ENCODE measurements around the gene TMEM179.

Gene TMEM179

GRCh38 chr14:104554608-104555429 is 49.8 kb downstream of the TMEM179 start:
- Histone ChIP-seq H3K9me3 (ENCODE audit: control insufficient read depth, low read depth, low read length) (no peaks in the 10 kb centered on the region), H3K36me3 (ENCODE audit: control insufficient read depth, low read depth, low read length) (no peaks in the 10 kb centered on the region), H3K4me3 (ENCODE audit: low read length) (no peak overlapping the region), H3K4me1 (ENCODE audit: control insufficient read depth, low read depth, low read length) (no peaks in the 10 kb centered on the region), H3K9ac (ENCODE audit: low read length) (no peak overlapping the region), H3K27ac (ENCODE audit: low read length) (no peak overlapping the region), H3K27me3 (ENCODE audit: control insufficient read depth, insufficient read depth, low read length) (no peaks in the 10 kb centered on the region)

- H3K36me3 ChIP-seq (ENCODE audit: control insufficient read depth, low read depth, low read length) = no peaks in the 10 kb centered on the region
- peaks cover under 1% of the 10 kb centered on the region for H3K4me1 ChIP-seq (ENCODE audit: control insufficient read depth, low read depth, low read length)
- no peaks in the 10 kb centered on the region for H3K27me3 ChIP-seq (ENCODE audit: control insufficient read depth, insufficient read depth, low read length)
- no peaks in the 10 kb centered on the region for H3K9me3 ChIP-seq (ENCODE audit: control insufficient read depth, low read depth, low read length)
- H3K27ac ChIP-seq (ENCODE audit: low read length) = no peak overlapping the region
- no peak overlapping the region for H3K4me3 ChIP-seq (ENCODE audit: low read length)
- no peak overlapping the region for H3K9ac ChIP-seq (ENCODE audit: low read length)
These were observed 50.4 kb downstream of the TMEM179 start for GRCh38 chr14:104554088-104554607.

GRCh38 chr14:104553166-104554087 is 51.1 kb downstream of the TMEM179 start:
- peaks cover 4% of the 10 kb centered on the region for H3K4me1 ChIP-seq (ENCODE audit: control insufficient read depth, low read depth, low read length)
- H3K27ac ChIP-seq (ENCODE audit: low read length) = no peak overlapping the region
- H3K4me3 ChIP-seq (ENCODE audit: low read length) = no peak overlapping the region

DNA sequence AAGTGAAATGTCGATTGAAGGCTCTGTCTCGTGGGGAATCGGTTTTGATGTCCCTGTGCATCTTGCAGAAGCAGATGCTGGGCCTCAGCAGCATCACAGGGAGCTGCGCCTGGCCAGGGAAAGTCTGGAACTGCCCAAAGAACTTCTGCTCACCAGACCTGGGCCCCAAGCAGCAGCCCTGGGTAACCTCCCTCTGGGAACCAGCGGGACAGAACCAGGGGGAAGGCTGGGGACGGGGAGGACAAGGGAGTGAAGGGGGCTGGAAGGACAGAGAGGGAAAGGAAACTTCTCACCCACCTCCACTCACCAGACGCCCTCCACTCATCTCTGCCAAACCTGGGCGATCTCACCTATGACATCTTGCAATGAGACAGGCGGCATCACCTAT is 51.8 kb downstream of the TMEM179 start:
- H3K4me3 ChIP-seq (ENCODE audit: low read length) = no peak overlapping the region
- no peaks in the 10 kb centered on the region for H3K27me3 ChIP-seq (ENCODE audit: control insufficient read depth, insufficient read depth, low read length)
- no peaks in the 10 kb centered on the region for H3K36me3 ChIP-seq (ENCODE audit: control insufficient read depth, low read depth, low read length)
- H3K27ac ChIP-seq (ENCODE audit: low read length) = no peak overlapping the region
- peaks cover 4% of the 10 kb centered on the region for H3K4me1 ChIP-seq (ENCODE audit: control insufficient read depth, low read depth, low read length)
- H3K9ac ChIP-seq (ENCODE audit: low read length) = no peak overlapping the region
- H3K9me3 ChIP-seq (ENCODE audit: control insufficient read depth, low read depth, low read length) = no peaks in the 10 kb centered on the region

More at GRCh38 chr14:104553166-104554087, 51.1 kb downstream of the TMEM179 start:
- no peaks in the 10 kb centered on the region for H3K9me3 ChIP-seq (ENCODE audit: control insufficient read depth, low read depth, low read length)
- no peak overlapping the region for H3K9ac ChIP-seq (ENCODE audit: low read length)
- H3K27me3 ChIP-seq (ENCODE audit: control insufficient read depth, insufficient read depth, low read length) = no peaks in the 10 kb centered on the region
- no peaks in the 10 kb centered on the region for H3K36me3 ChIP-seq (ENCODE audit: control insufficient read depth, low read depth, low read length)

DNA sequence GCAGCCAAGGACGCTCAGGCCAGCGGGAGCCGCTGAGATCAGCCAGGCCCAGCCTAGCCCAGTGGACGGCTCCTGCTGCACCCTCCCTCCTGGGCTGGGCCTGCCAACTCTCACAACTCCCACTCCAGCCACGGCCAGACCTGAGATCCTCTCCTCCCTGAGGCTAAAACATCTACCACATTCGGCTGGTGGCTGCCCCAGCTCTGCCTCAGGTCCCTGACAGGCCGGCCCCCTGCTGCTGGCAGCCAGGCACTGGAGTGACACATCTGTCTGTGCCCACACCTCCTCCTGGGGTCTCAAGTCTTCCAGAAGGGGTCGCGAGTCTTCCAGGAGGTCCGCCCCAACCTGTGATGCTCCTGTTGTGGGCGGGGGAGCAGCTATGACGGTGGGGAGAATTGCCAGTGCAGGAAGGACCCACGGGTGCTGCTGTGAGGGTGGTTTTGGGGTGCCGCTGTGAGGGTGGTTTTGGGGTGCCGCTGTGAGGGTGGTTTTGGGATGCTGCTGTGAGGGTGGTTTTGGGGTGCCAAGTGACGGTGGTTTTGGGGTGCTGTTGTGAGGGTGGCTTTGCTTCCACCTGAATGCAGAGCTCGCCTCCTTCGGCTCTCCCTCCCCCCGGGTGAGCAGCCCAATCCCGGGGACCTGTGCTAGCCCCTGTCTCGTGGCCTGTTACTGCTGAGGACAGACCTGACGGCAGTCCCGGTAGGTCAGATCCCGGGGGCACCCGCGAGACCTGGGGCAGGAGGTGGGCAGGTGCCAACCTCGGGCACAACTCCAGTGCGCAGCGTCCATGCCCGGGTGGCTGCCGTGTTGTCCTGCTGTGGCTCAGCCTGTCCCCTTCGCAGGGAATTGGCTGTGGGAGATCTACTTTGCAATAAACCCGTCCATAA is 52.5 kb downstream of the TMEM179 start:
- Histone ChIP-seq H3K27ac (ENCODE audit: low read length) (no peak overlapping the region), H3K27me3 (ENCODE audit: control insufficient read depth, insufficient read depth, low read length) (no peaks in the 10 kb centered on the region), H3K4me3 (ENCODE audit: low read length) (no peak overlapping the region), H3K4me1 (ENCODE audit: control insufficient read depth, low read depth, low read length) (peaks cover 4% of the 10 kb centered on the region), H3K9ac (ENCODE audit: low read length) (no peak overlapping the region), H3K36me3 (ENCODE audit: control insufficient read depth, low read depth, low read length) (no peaks in the 10 kb centered on the region), H3K9me3 (ENCODE audit: control insufficient read depth, low read depth, low read length) (no peaks in the 10 kb centered on the region)

GRCh38 chr14:104550861-104551728 is 53.5 kb downstream of the TMEM179 start:
- no peak overlapping the region for H3K27ac ChIP-seq (ENCODE audit: low read length)
- no peak overlapping the region for H3K9ac ChIP-seq (ENCODE audit: low read length)
- no peaks in the 10 kb centered on the region for H3K9me3 ChIP-seq (ENCODE audit: control insufficient read depth, low read depth, low read length)
- H3K4me1 ChIP-seq (ENCODE audit: control insufficient read depth, low read depth, low read length) = peaks cover 4% of the 10 kb centered on the region
- no peaks in the 10 kb centered on the region for H3K27me3 ChIP-seq (ENCODE audit: control insufficient read depth, insufficient read depth, low read length)
- H3K4me3 ChIP-seq (ENCODE audit: low read length) = no peak overlapping the region
- H3K36me3 ChIP-seq (ENCODE audit: control insufficient read depth, low read depth, low read length) = no peaks in the 10 kb centered on the region

DNA sequence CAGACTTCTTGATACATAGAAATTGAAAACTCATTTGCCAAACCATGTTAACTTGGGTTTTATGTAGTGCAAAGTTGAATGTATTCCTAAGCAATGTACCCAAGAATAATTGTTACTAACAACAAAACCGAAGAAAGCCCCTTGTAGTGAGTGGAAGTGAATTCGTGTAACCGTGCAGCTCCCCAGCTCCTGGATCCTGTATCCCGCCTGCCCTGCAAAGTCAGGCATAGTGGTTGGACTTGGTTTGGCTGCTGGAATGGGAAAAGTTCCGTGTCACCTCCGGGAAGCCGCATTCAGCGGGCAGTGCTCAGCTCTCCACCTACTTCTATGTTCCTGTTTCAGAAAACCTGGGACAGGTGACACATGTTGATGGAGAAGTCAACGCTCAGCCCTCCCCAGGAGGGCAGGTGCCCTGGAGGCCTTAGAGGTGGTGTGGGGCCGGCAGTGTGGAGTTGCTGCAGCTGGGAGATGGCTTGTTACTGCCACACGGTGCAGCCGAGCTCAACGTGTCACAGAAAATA is 54.2 kb downstream of the TMEM179 start:
- Histone ChIP-seq H3K9me3 (ENCODE audit: control insufficient read depth, low read depth, low read length) (no peaks in the 10 kb centered on the region), H3K27ac (ENCODE audit: low read length) (no peak overlapping the region), H3K9ac (ENCODE audit: low read length) (no peak overlapping the region), H3K36me3 (ENCODE audit: control insufficient read depth, low read depth, low read length) (no peaks in the 10 kb centered on the region), H3K4me3 (ENCODE audit: low read length) (no peak overlapping the region), H3K4me1 (ENCODE audit: control insufficient read depth, low read depth, low read length) (peaks cover 4% of the 10 kb centered on the region), H3K27me3 (ENCODE audit: control insufficient read depth, insufficient read depth, low read length) (no peaks in the 10 kb centered on the region)

GRCh38 chr14:104549536-104550339 is 54.8 kb downstream of the TMEM179 start:
- Histone ChIP-seq H3K36me3 (ENCODE audit: control insufficient read depth, low read depth, low read length) (no peaks in the 10 kb centered on the region), H3K27ac (ENCODE audit: low read length) (no peak overlapping the region), H3K4me3 (ENCODE audit: low read length) (no peak overlapping the region), H3K4me1 (ENCODE audit: control insufficient read depth, low read depth, low read length) (peaks cover 4% of the 10 kb centered on the region), H3K27me3 (ENCODE audit: control insufficient read depth, insufficient read depth, low read length) (no peaks in the 10 kb centered on the region), H3K9me3 (ENCODE audit: control insufficient read depth, low read depth, low read length) (no peaks in the 10 kb centered on the region), H3K9ac (ENCODE audit: low read length) (no peak overlapping the region)

DNA sequence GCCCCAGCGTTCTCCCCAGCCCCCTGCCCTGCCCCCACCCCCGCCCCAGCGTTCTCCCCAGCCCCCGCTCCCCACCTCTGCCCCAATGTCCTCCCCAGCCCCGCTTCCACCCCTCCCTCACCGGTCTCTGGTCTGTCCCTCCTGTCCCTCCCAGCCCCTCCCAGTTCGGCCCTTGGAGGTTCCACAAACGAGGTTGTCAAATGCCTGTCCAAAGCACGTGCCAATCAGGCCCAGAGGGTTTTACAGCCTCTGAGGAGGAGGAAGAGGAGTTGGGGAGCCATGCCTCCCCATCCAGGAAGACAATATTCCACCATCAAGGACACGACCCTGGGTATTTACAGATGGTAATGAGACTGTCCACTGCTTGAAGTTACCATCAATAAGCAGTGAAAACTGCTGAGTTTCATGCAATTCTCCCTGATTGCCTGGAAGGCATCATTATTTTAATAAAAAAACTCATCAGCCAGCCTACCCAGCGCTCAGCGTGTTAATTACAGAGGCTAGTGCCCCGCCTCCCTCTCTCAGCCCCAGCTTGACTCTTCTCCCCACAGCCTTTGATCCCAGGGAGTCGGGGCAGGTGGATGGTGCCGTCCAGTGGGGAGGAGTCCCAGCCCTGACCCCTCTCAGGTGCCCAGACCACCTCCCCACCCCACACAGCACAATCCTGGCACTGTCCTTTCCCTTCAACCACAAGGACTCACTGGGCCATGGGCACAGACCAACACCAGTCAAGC is 55.6 kb downstream of the TMEM179 start:
- no peaks in the 10 kb centered on the region for H3K27me3 ChIP-seq (ENCODE audit: control insufficient read depth, insufficient read depth, low read length)
- no peaks in the 10 kb centered on the region for H3K9me3 ChIP-seq (ENCODE audit: control insufficient read depth, low read depth, low read length)
- H3K27ac ChIP-seq (ENCODE audit: low read length) = no peak overlapping the region
- peaks cover 4% of the 10 kb centered on the region for H3K4me1 ChIP-seq (ENCODE audit: control insufficient read depth, low read depth, low read length)
- H3K9ac ChIP-seq (ENCODE audit: low read length) = no peak overlapping the region
- H3K4me3 ChIP-seq (ENCODE audit: low read length) = no peak overlapping the region
- H3K36me3 ChIP-seq (ENCODE audit: control insufficient read depth, low read depth, low read length) = no peaks in the 10 kb centered on the region

Measured in iPS-18a (cell line).